K562 (cell line): ENCODE data around the gene ARHGEF4. TPM values are rescaled to one million over a fixed set of nuclear protein-coding genes. Genes with fewer than 3 reads are reported as not detected.

Experiments used
- ATAC-seq: fragments of 200-7000 bp; cut with Tn5 transposase; 3 replicates; pipeline ENCODE4 v1.9.1; 2020; ENCODE audit warnings: moderate library complexity
- BruUV-seq: library from RNA; stranded (reverse); fragments of 400-500 nt; replicated peaks from 2 replicates; lab custom pipeline; 2021; lab: Mats Ljungman, UMichigan
- CTCF ChIA-PET: fragments of 300-600 bp; formaldehyde crosslinking; extraction: SDS; loops from one replicate; lab custom pipeline; 2021; ENCODE audit warnings: low intra/inter-chr PET ratio; lab: Yijun Ruan, JAX
- POLR2A ChIA-PET: fragments of 300-600, 350-650 bp; sonication (Branson Sonifier 250); formaldehyde crosslinking; extraction: SDS; loops from one replicate; lab custom pipeline; 2021; ENCODE audit warnings: antibody characterized with exemption, inconsistent platforms; lab: Yijun Ruan, JAX
- DNase-seq, 4 experiments: peaks; one replicate each; pipeline versions ENCODE4 v3.0.0 to v3.0.0-alpha.2; 2011 to 2018; ENCODE audit warnings: low spot score in 3 of 4, mixed read lengths in 3 of 4; ENCODE audit errors: extremely low read depth in 1 of 4
- FAIRE-seq: peaks from 2 replicates; lab custom pipeline; 2011; peaks lifted over from hg19 to GRCh38; lab: Jason Lieb, UNC
- H2AFZ ChIP-seq: 2 replicates; pipeline ENCODE4 v1.6.0; 2011; ENCODE audit warnings: low read depth, low read length, control low read depth, inconsistent platforms
- H3K27ac ChIP-seq: fragments of 200-600 bp; 3 replicates; pipeline ENCODE4 v1.8.0; 2011; ENCODE audit warnings: low read depth, mild to moderate bottlenecking, control low read depth, inconsistent platforms, low read length, moderate library complexity, mixed read lengths; ENCODE audit errors: extremely low read depth
- H3K27me3 ChIP-seq, 2 experiments: fragments of 300-600 bp in 1 of 2; 2 replicates in 1 of 2; 3 replicates in 1 of 2; pipeline versions ENCODE4 v1.6.0 to v1.8.0; 2011; ENCODE audit warnings: inconsistent platforms in 2 of 2, low read length in 2 of 2, mild to moderate bottlenecking in 1 of 2, mixed read lengths in 1 of 2, moderate library complexity in 1 of 2; ENCODE audit not compliant: control insufficient read depth in 2 of 2, insufficient read depth in 2 of 2
- H3K36me3 ChIP-seq: fragments of 300-600 bp; 3 replicates; pipeline ENCODE4 v1.8.0; 2011; ENCODE audit warnings: mild to moderate bottlenecking, low read length, inconsistent platforms; ENCODE audit not compliant: control insufficient read depth, insufficient read depth
- H3K4me1 ChIP-seq, 2 experiments: fragments of 200-600 bp in 1 of 2; replicated peaks in 1 of 2; 2 replicates in 1 of 2; 3 replicates in 1 of 2; pipeline versions ENCODE4 v1.5.1 to v1.8.0; 2011; ENCODE audit warnings: inconsistent platforms in 2 of 2, low read length in 2 of 2, mild to moderate bottlenecking in 1 of 2, mixed read lengths in 1 of 2, moderate library complexity in 1 of 2; ENCODE audit not compliant: control insufficient read depth in 2 of 2, insufficient read depth in 2 of 2
- H3K4me2 ChIP-seq: 2 replicates; pipeline ENCODE4 v1.6.1; 2011; ENCODE audit warnings: low read length, control low read depth, inconsistent platforms, mixed read lengths; ENCODE audit not compliant: insufficient read depth
- H3K4me3 ChIP-seq: fragments of 200-600 bp; sonication (generic), shearing (Covaris generic); 2 replicates; pipeline ENCODE4 v1.5.1; 2016; ENCODE audit warnings: control low read depth, inconsistent platforms
- H3K79me2 ChIP-seq: fragments of 200-600 bp; 3 replicates; pipeline ENCODE4 v1.8.0; 2011; ENCODE audit warnings: low read length, inconsistent platforms; ENCODE audit not compliant: control insufficient read depth, insufficient read depth
- H3K9ac ChIP-seq, 2 experiments: 2 replicates each; pipeline versions ENCODE4 v1.6.0 to v1.6.1; 2011; ENCODE audit warnings: low read depth in 2 of 2, low read length in 2 of 2, control low read depth in 1 of 2, inconsistent platforms in 1 of 2, mild to moderate bottlenecking in 1 of 2, mixed read lengths in 1 of 2; ENCODE audit not compliant: insufficient read depth in 1 of 2
- H3K9me1 ChIP-seq: one replicate; pipeline ENCODE4 v1.6.0; 2011; ENCODE audit warnings: inconsistent platforms, mild to moderate bottlenecking, low read length, moderate library complexity; ENCODE audit not compliant: control insufficient read depth, insufficient read depth
- H3K9me3 ChIP-seq: replicated peaks from 2 replicates; pipeline ENCODE4 v1.5.1; 2011; ENCODE audit warnings: low read depth, low read length, inconsistent platforms; ENCODE audit not compliant: control insufficient read depth, insufficient read depth
- H4K20me1 ChIP-seq: replicated peaks from 2 replicates; pipeline ENCODE4 v1.6.1; 2011; ENCODE audit warnings: low read length, inconsistent platforms, mixed read lengths; ENCODE audit not compliant: control insufficient read depth, insufficient read depth
- FOSL1 ChIP-seq: fragments of 200-800 bp; sonication (Bioruptor generic); conservative IDR thresholded peaks from 2 replicates; pipeline ENCODE4 v1.6.1; 2016; ENCODE audit warnings: missing genetic modification characterization, missing compliant biosample characterization
- FOXA3 ChIP-seq, 2 experiments: fragments of 450-650 bp in 1 of 2; sonication (generic) in 1 of 2; formaldehyde crosslinking; IDR thresholded peaks in 1 of 2; conservative IDR thresholded peaks in 1 of 2; 2 replicates each; pipeline versions ENCODE4 v1.4.0 to v1.8.0; 2020 to 2022; ENCODE audit warnings: mild to moderate bottlenecking in 2 of 2, missing genetic modification reagents in 1 of 2
- GATAD2A ChIP-seq: fragments of 450-650 bp; IDR thresholded peaks from 2 replicates; pipeline ENCODE4 v1.6.1; 2017
- GATAD2B ChIP-seq: fragments of 450-650 bp; IDR thresholded peaks from 2 replicates; pipeline ENCODE4 v1.6.1; 2017; ENCODE audit warnings: mild to moderate bottlenecking, borderline replicate concordance
- HDAC2 ChIP-seq: fragments of 450-650 bp; IDR thresholded peaks from 2 replicates; pipeline ENCODE4 v1.6.1; 2016; ENCODE audit warnings: mild to moderate bottlenecking
- KAT8 ChIP-seq: fragments of 450-650 bp; IDR thresholded peaks from 2 replicates; pipeline ENCODE4 v1.6.1; 2016; ENCODE audit warnings: low read depth, mild to moderate bottlenecking
- MEF2D ChIP-seq: conservative IDR thresholded peaks from 2 replicates; pipeline ENCODE4 v1.6.1; 2016; ENCODE audit warnings: low read depth, missing genetic modification characterization, missing compliant biosample characterization
- YY1 ChIP-seq, 3 experiments: IDR thresholded peaks; 2 replicates each; pipeline ENCODE4 v1.6.1; 2011; ENCODE audit warnings: low read length in 2 of 3, mild to moderate bottlenecking in 2 of 3, moderate library complexity in 2 of 3, borderline replicate concordance in 1 of 3, control low read depth in 1 of 3, low read depth in 1 of 3; ENCODE audit not compliant: insufficient read depth in 3 of 3, insufficient replicate concordance in 2 of 3, control insufficient read depth in 1 of 3, insufficient read length in 1 of 3; ENCODE audit errors: extremely low read depth in 1 of 3
- ZNF134 ChIP-seq: fragments of 250-450 bp; sonication (Bioruptor Pico); conservative IDR thresholded peaks from 2 replicates; pipeline ENCODE4 v1.4.0; 2020
- ZNF384 ChIP-seq: IDR thresholded peaks from 2 replicates; pipeline ENCODE4 v1.6.1; 2012; ENCODE audit warnings: low read depth, low read length, improper control_type of control experiment
- WGBS: fragments of 100-300 bp; shearing (Covaris generic); methylation state at CpG from one replicate; pipeline ENCODE4 v1.1.6; 2016; ENCODE audit warnings: low coverage, mixed read lengths; ENCODE audit not compliant: insufficient coverage; ENCODE audit errors: missing lambda C conversion rate; 5-methylcytosine and 5-hydroxymethylcytosine counted together
- in situ Hi-C: fragments of 300-500 bp; cut with MboI; formaldehyde crosslinking; loops from 4 replicates; pipeline ENCODE4 v1.15.0; 2018; ENCODE audit warnings: inconsistent platforms, mixed read lengths
- intact Hi-C: fragments of 100-400 bp; cut with micrococcal nuclease; formaldehyde crosslinking; loops from 2 replicates; pipeline ENCODE4 v1.14.2; 2022
- polyA plus RNA-seq, 8 experiments: library from polyadenylated mRNA; depleted of rRNA in 4 of 8; stranded (reverse) in 5 of 8; unstranded in 3 of 8; fragments of >200 nt; fragmentation: Nextera tagmentation in 2 of 8; fragmentation: Illumina TruSeq in 1 of 8; extraction: Ambion mirVana in 2 of 8; extraction: Trizol in 1 of 8; gene quantifications; 2 replicates each; pipeline versions ENCODE4 v1.2.1 to v1.2.3, GENCODE V29; 2011 to 2014; ENCODE audit warnings: inconsistent platforms in 1 of 8, missing spikeins in 1 of 8
- total RNA-seq, 7 experiments: library from RNA; depleted of rRNA in 6 of 7; stranded (reverse); fragments of >200 nt in 6 of 7; fragmentation: Illumina TruSeq in 2 of 7; extraction: Trizol in 2 of 7; gene quantifications; 2 replicates each; pipeline versions ENCODE4 v1.2.1 to v1.2.3, GENCODE V29; 2011 to 2021; ENCODE audit warnings: low replicate concordance in 1 of 7
- TF ChIP-seq, protein P1 (sequence below), 2 experiments: IDR thresholded peaks; 2 replicates each; pipeline ENCODE4 v1.6.1; 2012; ENCODE audit warnings: improper control_type of control experiment in 2 of 2, low read depth in 2 of 2, low read length in 2 of 2, borderline replicate concordance in 1 of 2

Gene ARHGEF4
- total and polyA plus RNA-seq, 9 of the 15 experiments (the other 6 are each of a cell fraction or from before 2014, with no cell fraction given): not detected

DNA sequence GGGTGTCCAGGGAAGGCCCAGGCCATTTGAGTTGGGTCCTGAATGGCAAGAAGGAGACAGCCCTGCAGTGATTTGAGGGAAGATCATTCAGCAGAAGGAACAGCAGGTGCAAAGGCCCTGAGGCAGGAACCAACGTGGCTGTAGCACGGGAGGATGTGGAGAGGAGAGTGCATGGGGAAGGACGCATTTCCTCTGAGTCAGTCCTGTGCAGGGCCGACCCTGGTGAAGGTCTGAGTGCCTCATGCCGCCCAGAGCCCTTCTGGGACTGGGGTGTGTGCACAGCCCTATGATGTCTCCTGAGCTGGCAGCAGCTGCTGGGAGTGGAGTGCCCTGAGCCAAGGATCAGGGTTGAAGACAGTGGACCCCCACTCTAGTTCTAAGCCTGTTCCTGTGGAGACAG, 17.9 kb upstream of the ARHGEF4 start:
- no TSS peak for BruUV-seq
- no peak for ATAC-seq
- Histone ChIP-seq H2AFZ (no peak overlapping the region), H3K9me1 (no peaks in the 10 kb centered on the region), H3K27ac (no peak overlapping the region), H3K4me1 (no peaks in the 10 kb centered on the region), H3K4me3 (no peak overlapping the region), H3K36me3 (no peaks in the 10 kb centered on the region), H3K4me2 (no peak overlapping the region), H3K79me2 (no peaks in the 10 kb centered on the region), H3K27me3 (peaks cover 18 to 68% of the 10 kb centered on the region in 2 experiments; a peak in 4 of 5 replicates), H3K9ac (no peak overlapping the region), H4K20me1 (no peaks in the 10 kb centered on the region), H3K9me3 (no peaks in the 10 kb centered on the region)
- TF ChIP-seq, protein P1, sequence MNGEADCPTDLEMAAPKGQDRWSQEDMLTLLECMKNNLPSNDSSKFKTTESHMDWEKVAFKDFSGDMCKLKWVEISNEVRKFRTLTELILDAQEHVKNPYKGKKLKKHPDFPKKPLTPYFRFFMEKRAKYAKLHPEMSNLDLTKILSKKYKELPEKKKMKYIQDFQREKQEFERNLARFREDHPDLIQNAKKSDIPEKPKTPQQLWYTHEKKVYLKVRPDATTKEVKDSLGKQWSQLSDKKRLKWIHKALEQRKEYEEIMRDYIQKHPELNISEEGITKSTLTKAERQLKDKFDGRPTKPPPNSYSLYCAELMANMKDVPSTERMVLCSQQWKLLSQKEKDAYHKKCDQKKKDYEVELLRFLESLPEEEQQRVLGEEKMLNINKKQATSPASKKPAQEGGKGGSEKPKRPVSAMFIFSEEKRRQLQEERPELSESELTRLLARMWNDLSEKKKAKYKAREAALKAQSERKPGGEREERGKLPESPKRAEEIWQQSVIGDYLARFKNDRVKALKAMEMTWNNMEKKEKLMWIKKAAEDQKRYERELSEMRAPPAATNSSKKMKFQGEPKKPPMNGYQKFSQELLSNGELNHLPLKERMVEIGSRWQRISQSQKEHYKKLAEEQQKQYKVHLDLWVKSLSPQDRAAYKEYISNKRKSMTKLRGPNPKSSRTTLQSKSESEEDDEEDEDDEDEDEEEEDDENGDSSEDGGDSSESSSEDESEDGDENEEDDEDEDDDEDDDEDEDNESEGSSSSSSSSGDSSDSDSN (IDR thresholded peaks at IDR 0.05; ENCODE audit: borderline replicate concordance in 1 of 2, low read depth in 2 of 2, low read length in 2 of 2): no peak
- TF ChIP-seq FOXA3 (CRISPR knock-in tag; conservative IDR thresholded peaks at IDR 0.05 in 1 of 2, IDR thresholded peaks at IDR 0.05 in 1 of 2) (no peak), ZNF134 (CRISPR knock-in tag) (no peak), ZNF384 (no peak), MEF2D (tag) (no peak), HDAC2 (no peak), KAT8 (no peak), YY1 (IDR thresholded peaks at IDR 0.05; ENCODE audit: borderline replicate concordance in 1 of 3, control insufficient read depth in 1 of 3, extremely low read depth in 1 of 3, insufficient read depth in 3 of 3, insufficient read length in 1 of 3, insufficient replicate concordance in 2 of 3, low read depth in 1 of 3, low read length in 2 of 3) (no peak), FOSL1 (no peak), GATAD2B (no peak), GATAD2A (no peak)
- intact Hi-C loops: no loop called here
- ChIA-PET POLR2A (no interaction called here), CTCF (no interaction called here)
- in situ Hi-C loops: no loop called here
- DNase-seq: no peak
- no peak for FAIRE-seq
- WGBS: 0% methylated on average over 5 of the region's 5 CpGs
